ENCODE data around the gene ROBO4.

- no peak for TF ChIP-seq CTCF (CRISPR knock-in tag; IDR thresholded peaks at IDR 0.05)
- no peak for TF ChIP-seq GABPA (IDR thresholded peaks at IDR 0.05; ENCODE audit: low read depth, low read length)
- 0 out of 2 replicates have a peak, but pooled peaks have one; percentile 9 for TF ChIP-seq GABPA (CRISPR knock-in tag; IDR thresholded peaks at IDR 0.05; ENCODE audit: low read depth)
- TF ChIP-seq TCF7L2 (IDR thresholded peaks at IDR 0.05; ENCODE audit: low read depth, low read length), result no peak
- no peak for TF ChIP-seq ZNF670 (CRISPR knock-in tag; IDR thresholded peaks at IDR 0.05; ENCODE audit: borderline replicate concordance)
- TF ChIP-seq SSRP1 (CRISPR knock-in tag; IDR thresholded peaks at IDR 0.05), result no peak
- TF ChIP-seq POLR2A (IDR thresholded peaks at IDR 0.05; ENCODE audit: insufficient read depth in 1 of 2, low read depth in 2 of 2, low read length in 2 of 2), result no peak
- no peak for TF ChIP-seq ZBTB4 (CRISPR knock-in tag; IDR thresholded peaks at IDR 0.05; ENCODE audit: borderline replicate concordance)
Measured at GRCh38 chr11:124937336-124937935, 39.8 kb upstream of the ROBO4 start.

Measured in HepG2 (cell line).